Right lobe of liver (tissue), 6 donors: ENCODE measurements around the gene RRP15. TPM values are rescaled to one million over a fixed set of nuclear protein-coding genes. Genes with fewer than 3 reads are reported as not detected.

Experiments
- ATAC-seq, 4 donors: fragments of 200-7000 bp; cut with Tn5 transposase; one replicate each; pipeline ENCODE4 v1.9.1; 2020; ENCODE audit warnings: mild to moderate bottlenecking in 4 of 4, moderate library complexity in 4 of 4
- DNase-seq, 3 donors: peaks; one replicate each; pipeline ENCODE4 v3.0.0-alpha.2; 2020
- H3K27ac ChIP-seq, 3 donors: fragments of 200-600 bp; one replicate each; pipeline ENCODE4 v1.8.0; 2022
- H3K27me3 ChIP-seq, 2 donors: fragments of 200-600 bp; one replicate each; pipeline ENCODE4 v1.8.0; 2022
- H3K36me3 ChIP-seq, 4 donors: fragments of 200-600 bp; sonication (generic) in 1 of 4; one replicate each; pipeline versions ENCODE4 v1.5.1 to v1.8.0; 2017 to 2022; ENCODE audit warnings: control low read depth in 1 of 4
- H3K4me1 ChIP-seq, 4 donors: fragments of 200-600 bp; sonication (generic) in 1 of 4; one replicate each; pipeline versions ENCODE4 v1.5.1 to v1.8.0; 2017 to 2022; ENCODE audit warnings: control low read depth in 1 of 4
- H3K4me3 ChIP-seq, 3 donors: fragments of 200-600 bp; one replicate each; pipeline ENCODE4 v1.8.0; 2022
- H3K9me3 ChIP-seq, 4 donors: fragments of 200-600 bp; sonication (generic) in 1 of 4; one replicate each; pipeline versions ENCODE4 v1.5.1 to v1.8.0; 2017 to 2022; ENCODE audit warnings: control low read depth in 1 of 4
- CTCF ChIP-seq, 4 donors: fragments of 200-600 bp in 3 of 4; fragments of 450-650 bp in 1 of 4; IDR thresholded peaks; one replicate each; pipeline versions ENCODE4 v1.5.1 to v1.8.0; 2016 to 2022; ENCODE audit warnings: antibody characterized with exemption in 4 of 4, mild to moderate bottlenecking in 2 of 4
- POLR2A ChIP-seq: fragments of 450-650 bp; IDR thresholded peaks from one replicate; pipeline ENCODE4 v1.6.1; 2017; ENCODE audit warnings: antibody characterized with exemption, mild to moderate bottlenecking
- WGBS: methylation state at CpG from one replicate; pipeline ENCODE4 v1.1.6; 2018; ENCODE audit warnings: low coverage, low lambda C conversion rate; ENCODE audit not compliant: insufficient coverage; ENCODE audit errors: missing lambda C conversion rate; 5-methylcytosine and 5-hydroxymethylcytosine counted together
- intact Hi-C, 2 donors: fragments of 100-400 bp; cut with DNase I; formaldehyde crosslinking; loops; one replicate each; pipeline versions ENCODE4 v1.11.2 to v1.14.1; 2022
- total RNA-seq, 6 experiments: library from RNA; depleted of rRNA in 2 of 6; stranded (reverse); fragments of >200 nt in 2 of 6; fragmentation: NEBNext Ultra II Directional in 3 of 6; extraction: Animal tissue kit (Norgen Biotek cat#: 25700) in 3 of 6; gene quantifications; one replicate each; pipeline versions ENCODE4 v1.1.0 to v1.2.4, GENCODE V29; 2016 to 2023
- donor health status: DM: no; HTN: yes; CAD: no.
- donor health status: DM: no; HTN: no; CAD: no.
- donor health status: DM: no; HTN: no; CAD: no.
- donor health status: DM: no; HTN: yes; CAD: no.
- donor health status: DM: no; HTN: yes; CAD: no.

Gene RRP15
- total RNA-seq, 6 experiments from 2014 or later, result 2.6 to 10.0 (median 5.4) TPM

GRCh38 chr1:218323568-218324225 lies 38.6 kb downstream of the RRP15 start:
- Histone ChIP-seq H3K4me1 (no peaks in the 10 kb centered on the region), H3K36me3 (peaks cover 0 to 7% (median 1%) of the 10 kb centered on the region in 4 donors), H3K4me3 (no peak overlapping the region), H3K9me3 (no peaks in the 10 kb centered on the region), H3K27me3 (no peaks in the 10 kb centered on the region), H3K27ac (no peak overlapping the region)
- intact Hi-C loops, result no loop called here
- DNase-seq (no peak), ATAC-seq (peak in 2 of 4 donors; percentile 17 to 39)
- TF ChIP-seq POLR2A (no peak), CTCF (IDR thresholded peaks at IDR 0.05) (no peak)
- WGBS, result no CpG with 5 or more reads among the region's 21 CpGs

GRCh38 chr1:218324226-218324580 lies 39.1 kb downstream of the RRP15 start:
- ATAC-seq (peak in 1 of 4 donors; percentile 30), DNase-seq (no peak)
- Histone ChIP-seq H3K4me1 (no peaks in the 10 kb centered on the region), H3K36me3 (peaks cover 0 to 7% (median 1%) of the 10 kb centered on the region in 4 donors), H3K9me3 (no peaks in the 10 kb centered on the region), H3K4me3 (no peak overlapping the region), H3K27ac (no peak overlapping the region), H3K27me3 (no peaks in the 10 kb centered on the region)
- TF ChIP-seq POLR2A (no peak), CTCF (IDR thresholded peaks at IDR 0.05) (no peak)
- WGBS, result 97% methylated on average over 7 of the region's 20 CpGs
- intact Hi-C loops, result no loop called here

- no peak for TF ChIP-seq CTCF (IDR thresholded peaks at IDR 0.05)
- TF ChIP-seq POLR2A, result no peak
- Histone ChIP-seq H3K4me3 (no peak overlapping the region), H3K27ac (no peak overlapping the region), H3K4me1 (no peaks in the 10 kb centered on the region), H3K36me3 (peaks cover 0 to 3% (median 0%) of the 10 kb centered on the region in 4 donors), H3K9me3 (no peaks in the 10 kb centered on the region), H3K27me3 (no peaks in the 10 kb centered on the region)
- ATAC-seq (no peak), DNase-seq (no peak)
- intact Hi-C loops, result no loop called here
- WGBS, result 100% methylated on average over 1 of the region's 3 CpGs
These were observed 43.7 kb downstream of the RRP15 start for GRCh38 chr1:218328769-218329168.

GRCh38 chr1:218330043-218330623 lies 45.0 kb downstream of the RRP15 start:
- H3K4me1 ChIP-seq, result no peaks in the 10 kb centered on the region
- no peaks in the 10 kb centered on the region for H3K27me3 ChIP-seq
- DNase-seq (no peak), ATAC-seq (peak; percentile 71 to 83 (median 77))
- intact Hi-C loops, result no loop called here
- H3K36me3 ChIP-seq, result peaks cover 0 to 3% (median 0%) of the 10 kb centered on the region in 4 donors
- H3K9me3 ChIP-seq, result no peaks in the 10 kb centered on the region
- TF ChIP-seq CTCF (IDR thresholded peaks at IDR 0.05), result peak; percentile 64 to 82 (median 74)
- TF ChIP-seq POLR2A, result no peak
- H3K27ac ChIP-seq, result no peak overlapping the region
- H3K4me3 ChIP-seq, result no peak overlapping the region
- WGBS, result 14% methylated on average over 4 of the region's 4 CpGs
